ENCODE results near the gene RAB31. TPM values are rescaled to one million over a fixed set of nuclear protein-coding genes. Genes with fewer than 3 reads are reported as not detected.

Gene RAB31
- total RNA-seq, 1 experiment from 2014 or later, result 32.9 TPM

GRCh38 chr18:9788140-9788539 lies 80.0 kb downstream of the RAB31 start:
- Mint-ChIP-seq H3K27ac (no peak overlapping the region), H3K27me3 (ENCODE audit: low read depth) (no peaks in the 10 kb centered on the region), H3K9me3 (peaks cover 11% of the 10 kb centered on the region), H3K36me3 (peaks cover 2% of the 10 kb centered on the region; the same call in 1 of the 2 replicates), H3K4me1 (no peaks in the 10 kb centered on the region), H3K4me3 (no peak overlapping the region)
- POLR2A ChIA-PET, result no interaction called here
- DNase-seq (ENCODE audit: low spot score) (no peak), ATAC-seq (no peak)
- no peak for TF ChIP-seq PRDM15 (CRISPR knock-in tag; IDR thresholded peaks at IDR 0.05)
- no peak for TF ChIP-seq ZNF263 (CRISPR knock-in tag; IDR thresholded peaks at IDR 0.05; ENCODE audit: low read depth)
- no peak for TF ChIP-seq JUN (CRISPR knock-in tag; IDR thresholded peaks at IDR 0.05)
- no peak for TF ChIP-seq ZNF423 (CRISPR knock-in tag; IDR thresholded peaks at IDR 0.05)
- no peak for TF ChIP-seq ERG (CRISPR knock-in tag; IDR thresholded peaks at IDR 0.05)
- no peak for TF ChIP-seq FOXK1 (CRISPR knock-in tag; IDR thresholded peaks at IDR 0.05)
- TF ChIP-seq ARID4B (CRISPR knock-in tag; IDR thresholded peaks at IDR 0.05; ENCODE audit: borderline replicate concordance), result no peak
- no peak for TF ChIP-seq ATF1 (CRISPR knock-in tag; IDR thresholded peaks at IDR 0.05)
- CTCF ChIA-PET, result no interaction called here

GRCh38 chr18:9788860-9789259 lies 80.8 kb downstream of the RAB31 start:
- TF ChIP-seq AR (CRISPR knock-in tag; IDR thresholded peaks at IDR 0.05), result no peak
- no peak for TF ChIP-seq ZNF317 (CRISPR knock-in tag; IDR thresholded peaks at IDR 0.05; ENCODE audit: borderline replicate concordance, low read depth)
- DNase-seq (ENCODE audit: low spot score) (no peak), ATAC-seq (no peak)
- Mint-ChIP-seq H3K9me3 (peaks cover 11% of the 10 kb centered on the region), H3K36me3 (peaks cover 2% of the 10 kb centered on the region; the same call in 1 of the 2 replicates), H3K4me1 (no peaks in the 10 kb centered on the region), H3K4me3 (no peak overlapping the region), H3K27ac (no peak overlapping the region), H3K27me3 (ENCODE audit: low read depth) (no peaks in the 10 kb centered on the region)
- CTCF ChIA-PET, result no interaction called here
- POLR2A ChIA-PET, result no interaction called here

Measured in WTC11 (cell line).